HCT116 (cell line): ENCODE measurements around the gene CHI3L2.

Source experiments
- CTCF ChIP-seq, 3 experiments: fragments of 200-600 bp in 1 of 3; sonication (generic) in 1 of 3; IDR thresholded peaks in 2 of 3; conservative IDR thresholded peaks in 1 of 3; 2 replicates each; pipeline ENCODE4 v1.5.1; 2012 to 2017; ENCODE audit warnings: low read depth in 2 of 3, low read length in 2 of 3, antibody characterized with exemption in 1 of 3, borderline replicate concordance in 1 of 3, control low read depth in 1 of 3, mild to moderate bottlenecking in 1 of 3, mixed read lengths in 1 of 3, mixed run types in 1 of 3, moderate library complexity in 1 of 3; ENCODE audit not compliant: insufficient read depth in 1 of 3
- EZH2phosphoT487 ChIP-seq: fragments of 200-600 bp; IDR thresholded peaks from 2 replicates; pipeline ENCODE4 v1.6.1; 2018; ENCODE audit warnings: antibody characterized with exemption, borderline replicate concordance
- POLR2A ChIP-seq: IDR thresholded peaks from 2 replicates; pipeline ENCODE4 v1.7.0; 2011; ENCODE audit warnings: borderline replicate concordance; ENCODE audit not compliant: insufficient read depth, insufficient read length; ENCODE audit errors: extremely low read depth
- POLR2AphosphoS5 ChIP-seq: IDR thresholded peaks from 2 replicates; pipeline ENCODE4 v1.6.1; 2011; ENCODE audit warnings: mild to moderate bottlenecking, low read depth, low read length, moderate library complexity
- RAD21 ChIP-seq: IDR thresholded peaks from 2 replicates; pipeline ENCODE4 v1.6.1; 2012; ENCODE audit warnings: low read depth, mild to moderate bottlenecking
- TCF7L2 ChIP-seq: IDR thresholded peaks from 2 replicates; pipeline ENCODE4 v1.7.0; 2011; ENCODE audit warnings: borderline replicate concordance, inconsistent platforms; ENCODE audit not compliant: insufficient read depth, insufficient read length; ENCODE audit errors: extremely low read depth
- YY1 ChIP-seq: IDR thresholded peaks from 2 replicates; pipeline ENCODE4 v1.6.1; 2011; ENCODE audit warnings: low read length, low read depth, moderate library complexity, mild to moderate bottlenecking; ENCODE audit not compliant: insufficient replicate concordance; ENCODE audit errors: extremely low read depth
- ZFX ChIP-seq: fragments of 450-650 bp; IDR thresholded peaks from 2 replicates; pipeline ENCODE4 v1.6.1; 2017
- ZNF274 ChIP-seq: fragments of 200-500 bp; sonication (Bioruptor generic); IDR thresholded peaks from 2 replicates; pipeline ENCODE4 v1.6.1; 2014; ENCODE audit warnings: mild to moderate bottlenecking, low read depth, low read length, inconsistent platforms

- TF ChIP-seq YY1 (no peak), ZNF274 (no peak), POLR2AphosphoS5 (no peak), ZFX (no peak), TCF7L2 (no peak), CTCF (IDR thresholded peaks at IDR 0.05 in 2 of 3, conservative IDR thresholded peaks at IDR 0.05 in 1 of 3; ENCODE audit: borderline replicate concordance in 1 of 3, insufficient read depth in 1 of 3, low read depth in 2 of 3, low read length in 2 of 3) (no peak), EZH2phosphoT487 (no peak), POLR2A (no peak), RAD21 (no peak)
These were observed 33.6 kb upstream of the CHI3L2 start for GRCh38 chr1:111193712-111194480.
